Panc1 (cell line): ENCODE results near the gene CEP131. TPM values are rescaled to one million over a fixed set of nuclear protein-coding genes. Genes with fewer than 3 reads are reported as not detected.
A peak's percentile ranks its signal among the peaks of the same experiment; 100 is the strongest.

ENCODE experiments used
- ATAC-seq: fragments of 200-7000 bp; cut with Tn5 transposase; 2 replicates; pipeline ENCODE4 v1.9.1; 2020; ENCODE audit warnings: mild to moderate bottlenecking, moderate library complexity
- BruUV-seq: library from RNA; stranded (reverse); fragments of 400-500 nt; replicated peaks from 2 replicates; lab custom pipeline; 2021; lab: Mats Ljungman, UMichigan
- CTCF ChIA-PET: fragments of 300-600 bp; sonication (Branson Sonifier 250); formaldehyde crosslinking; loops from one replicate; lab custom pipeline; 2022; ENCODE audit warnings: antibody characterized with exemption; lab: Charles Lee
- POLR2A ChIA-PET: fragments of 300-600 bp; sonication (Branson Sonifier 250); formaldehyde crosslinking; loops from one replicate; lab custom pipeline; 2022; ENCODE audit warnings: antibody characterized with exemption; lab: Charles Lee
- DNase-seq: peaks from one replicate; pipeline ENCODE4 v3.0.0-alpha.2; 2010; ENCODE audit warnings: low read depth, low spot score
- H3K27ac ChIP-seq: 2 replicates; pipeline ENCODE4 v1.5.1; 2011; ENCODE audit warnings: mild to moderate bottlenecking, low read length, inconsistent platforms
- H3K27me3 ChIP-seq: fragments of 200-500 bp; sonication (Bioruptor generic); 2 replicates; pipeline ENCODE4 v1.6.0; 2014; ENCODE audit warnings: low read length, inconsistent platforms; ENCODE audit not compliant: control insufficient read depth, insufficient read depth
- H3K36me3 ChIP-seq: fragments of 200-500 bp; sonication (Bioruptor generic); 2 replicates; pipeline ENCODE4 v1.5.1; 2014; ENCODE audit warnings: inconsistent platforms, mild to moderate bottlenecking, low read length, moderate library complexity; ENCODE audit not compliant: control insufficient read depth, insufficient read depth
- H3K4me1 ChIP-seq: 2 replicates; pipeline ENCODE4 v1.5.1; 2011; ENCODE audit warnings: inconsistent platforms, mild to moderate bottlenecking, low read length, moderate library complexity; ENCODE audit not compliant: control insufficient read depth, insufficient read depth
- H3K4me3 ChIP-seq, 2 experiments: 2 replicates each; pipeline ENCODE4 v1.5.1; 2011 to 2012; ENCODE audit warnings: low read depth in 2 of 2, low read length in 2 of 2, mild to moderate bottlenecking in 2 of 2, inconsistent platforms in 1 of 2, moderate library complexity in 1 of 2
- H3K9me3 ChIP-seq: fragments of 200-500 bp; sonication (Bioruptor generic); 2 replicates; pipeline ENCODE4 v1.5.1; 2014; ENCODE audit warnings: low read depth, mild to moderate bottlenecking, inconsistent platforms, low read length, moderate library complexity; ENCODE audit not compliant: control insufficient read depth, insufficient read depth
- CTCF ChIP-seq: fragments of 450-650 bp; IDR thresholded peaks from 2 replicates; pipeline ENCODE4 v1.5.1; 2017; ENCODE audit warnings: mild to moderate bottlenecking
- POLR2AphosphoS5 ChIP-seq: IDR thresholded peaks from 2 replicates; pipeline ENCODE4 v1.6.1; 2012; ENCODE audit warnings: mild to moderate bottlenecking, low read depth, low read length, moderate library complexity
- REST ChIP-seq, 2 experiments: IDR thresholded peaks; 2 replicates each; pipeline ENCODE4 v1.6.1; 2011 to 2012; ENCODE audit warnings: low read depth in 2 of 2, control low read depth in 1 of 2, low read length in 1 of 2, mild to moderate bottlenecking in 1 of 2, moderate library complexity in 1 of 2; ENCODE audit not compliant: insufficient read depth in 1 of 2
- SIN3A ChIP-seq: IDR thresholded peaks from 2 replicates; pipeline ENCODE4 v1.6.1; 2012; ENCODE audit warnings: low read depth, mild to moderate bottlenecking, low read length, moderate library complexity, borderline replicate concordance; ENCODE audit not compliant: insufficient read depth
- TCF7L2 ChIP-seq: IDR thresholded peaks from 2 replicates; pipeline ENCODE4 v1.6.1; 2011; ENCODE audit warnings: mild to moderate bottlenecking, low read depth, low read length, inconsistent platforms
- in situ Hi-C: cut with HindIII; loops from 2 replicates; pipeline ENCODE4 v1.10.0; 2016; ENCODE audit warnings: low sequenced_read_pairs, low pct_unique_long_range_greater_than_20kb
- intact Hi-C: fragments of 100-400 bp; cut with micrococcal nuclease; formaldehyde crosslinking; loops from one replicate; pipeline ENCODE4 v1.10.0; 2022; ENCODE audit not compliant: unreplicated experiment
- total RNA-seq: library from RNA; stranded (reverse); gene quantifications from one replicate; pipeline ENCODE4 v1.2.1, GENCODE V29; 2021; ENCODE audit not compliant: unreplicated experiment

Gene CEP131
- total RNA-seq, 1 experiment from 2014 or later, result 26.0 TPM

- H3K4me1 ChIP-seq, result peaks cover 47% of the 10 kb centered on the region
- peak; percentile 96 for TF ChIP-seq CTCF
- no peak for TF ChIP-seq SIN3A
- H3K4me3 ChIP-seq, result no peak overlapping the region
- in situ Hi-C loops, result no loop called here
- no peak overlapping the region for H3K27ac ChIP-seq
- H3K9me3 ChIP-seq, result no peaks in the 10 kb centered on the region
- DNase-seq, result no peak
- intact Hi-C loops, result loop anchor here (2.0 kb wide), 1 partner anchor 99 kb away; no protein-coding TSS in a partner anchor
- BruUV-seq, result no TSS peak
- H3K36me3 ChIP-seq, result peaks cover 11% of the 10 kb centered on the region; the same call in 1 of the 2 replicates
- ATAC-seq, result peak; percentile 35; the same call in 1 of the 2 replicates
- ChIA-PET POLR2A (no interaction called here), CTCF (interaction anchor here (0.6 kb wide), 2 partner anchors 108 to 238 kb away, joined by 3 read pairs; no protein-coding TSS in a partner anchor)
- no peaks in the 10 kb centered on the region for H3K27me3 ChIP-seq
Measured at GRCh38 chr17:81241648-81242420, 19.1 kb upstream of the CEP131 start.

- in situ Hi-C loops, result no loop called here
- no TSS peak for BruUV-seq
- TF ChIP-seq SIN3A (no peak), REST (IDR thresholded peaks at IDR 0.05; ENCODE audit: insufficient read depth in 1 of 2, low read depth in 2 of 2, low read length in 1 of 2) (no peak), POLR2AphosphoS5 (no peak), TCF7L2 (no peak), CTCF (no peak)
- Histone ChIP-seq H3K36me3 (peaks cover 11% of the 10 kb centered on the region; the same call in 1 of the 2 replicates), H3K4me1 (peaks cover 47% of the 10 kb centered on the region), H3K27ac (no peak overlapping the region; the same call in 1 of the 2 replicates), H3K4me3 (no peak overlapping the region), H3K27me3 (no peaks in the 10 kb centered on the region), H3K9me3 (no peaks in the 10 kb centered on the region)
- ATAC-seq, result no peak
- intact Hi-C loops, result loop anchor here (2.0 kb wide), 1 partner anchor 98 kb away; no protein-coding TSS in a partner anchor
- POLR2A ChIA-PET, result no interaction called here
- no peak for DNase-seq
- CTCF ChIA-PET, result no interaction called here
Measured at GRCh38 chr17:81241203-81241602, 18.4 kb upstream of the CEP131 start.
